RKO (cell line): ENCODE data around the gene HARS2.
"Not testable (repeated sequence)": the region's sequence is repeated elsewhere in the genome, so short reads cannot be mapped to it uniquely, and the experiment has no call there.

Experiments
- DNase-seq: peaks from one replicate; pipeline ENCODE4 v3.0.0-alpha.2; 2016; ENCODE audit warnings: low spot score

Gene HARS2

DNA sequence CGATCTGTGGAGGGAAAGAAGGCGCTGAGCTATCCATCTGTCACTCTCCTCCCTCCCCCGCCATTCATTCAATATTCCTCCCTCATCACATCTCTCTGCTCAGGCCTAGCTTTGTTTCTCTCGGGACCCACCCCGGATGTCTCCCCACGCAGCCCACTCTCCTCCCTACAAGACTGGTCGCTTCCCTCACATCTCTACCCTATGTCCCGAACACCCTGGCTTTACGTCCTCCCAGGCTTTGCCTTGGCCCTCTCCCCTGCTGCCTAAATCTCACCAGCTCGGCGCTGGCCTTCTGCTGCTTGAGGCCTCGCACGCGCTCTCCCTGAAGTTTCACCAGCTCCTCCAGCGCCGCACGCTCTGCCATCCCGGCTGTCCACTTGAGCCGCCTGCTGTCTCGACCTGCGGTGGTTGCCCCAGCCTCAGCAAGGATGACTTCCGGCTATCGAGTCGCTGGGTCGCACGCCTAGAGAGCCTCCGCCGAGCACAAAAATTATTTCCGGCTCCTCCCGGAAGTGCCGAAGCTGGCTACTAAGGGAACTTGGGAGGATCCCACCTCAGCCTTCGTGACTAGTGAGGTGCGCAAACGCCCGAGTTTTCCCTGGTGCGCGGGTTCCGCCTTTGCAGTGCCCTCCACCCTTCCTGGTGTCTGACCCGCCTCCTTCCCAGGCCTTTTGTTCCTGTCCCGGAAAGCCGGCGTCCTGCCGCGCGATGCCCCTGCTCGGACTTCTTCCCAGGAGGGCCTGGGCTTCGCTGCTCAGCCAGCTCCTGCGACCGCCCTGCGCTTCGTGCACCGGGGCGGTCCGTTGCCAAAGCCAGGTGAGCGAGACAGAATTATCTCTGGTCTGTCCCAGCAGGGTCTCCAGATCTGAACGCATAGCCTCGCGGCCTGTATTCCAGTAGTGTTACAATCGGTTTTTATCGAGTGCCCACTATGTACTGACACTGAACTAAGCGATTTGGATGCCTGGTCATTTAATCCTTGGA lies at the start of gene HARS2, which contains the start of gene HARS1:
TSS of gene HARS2 (plus strand) at position 515 of the 984 bp plus-strand sequence. CDS start at position 709, 194 bp downstream.
TSS of gene HARS1 (minus strand) at position 430 of the 984 bp plus-strand sequence. CDS start at position 364, 66 bp downstream.
- DNase-seq: peak; percentile 97

- no peak for DNase-seq
These were observed 49.5 kb upstream of the HARS2 start for GRCh38 chr5:140641716-140642115.

DNA sequence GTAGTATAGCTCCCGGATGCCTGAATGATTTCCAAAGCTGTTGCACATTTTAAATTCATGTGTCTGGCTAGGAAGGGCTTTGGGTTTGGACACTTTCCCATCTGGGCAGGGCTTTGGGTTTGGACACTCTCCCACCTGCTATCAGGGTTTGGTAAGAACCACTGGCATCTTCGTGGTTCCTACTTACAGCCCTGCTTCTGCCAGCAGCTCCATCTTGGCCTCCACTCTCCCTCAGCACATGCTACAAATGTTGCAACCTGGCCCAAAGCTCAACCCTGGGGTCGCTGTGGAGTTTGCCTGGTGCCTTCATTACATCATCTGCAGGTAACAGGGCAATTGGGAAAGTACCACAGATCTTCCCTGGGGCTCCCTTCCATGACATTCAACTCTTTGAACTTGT lies 48.5 kb upstream of the HARS2 start:
- no peak for DNase-seq

GRCh38 chr5:140647042-140647419 lies 44.2 kb upstream of the HARS2 start:
- DNase-seq: no peak

DNA sequence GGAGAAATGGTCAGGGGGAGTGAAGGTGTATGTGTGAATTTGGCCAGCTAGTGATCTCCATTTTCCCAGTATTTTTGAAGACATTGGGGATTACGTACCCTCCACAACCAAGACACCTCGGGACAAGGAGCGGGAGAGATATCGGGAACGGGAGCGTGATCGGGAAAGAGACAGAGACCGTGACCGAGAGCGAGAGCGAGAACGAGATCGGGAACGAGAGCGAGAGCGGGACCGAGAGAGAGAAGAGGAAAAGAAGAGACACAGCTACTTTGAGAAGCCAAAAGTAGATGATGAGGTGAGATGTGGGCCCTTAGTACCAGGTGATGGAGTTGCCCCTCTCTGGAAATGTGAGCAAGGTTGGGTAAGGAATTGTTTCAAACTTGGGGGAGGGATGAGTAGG lies 32.4 kb upstream of the HARS2 start:
- DNase-seq: no peak

- DNase-seq: not testable (repeated sequence)
These were observed 30.9 kb upstream of the HARS2 start for GRCh38 chr5:140660371-140660770.

- DNase-seq: no peak
These were observed 27.3 kb upstream of the HARS2 start for GRCh38 chr5:140664030-140664358.

GRCh38 chr5:140664359-140665119 lies 26.7 kb upstream of the HARS2 start, which contains the start of gene WDR55:
WDR55 (plus strand) TSS chr5:140664904; CDS start chr5:140664913, 9 bp downstream.
- peak; percentile 95 for DNase-seq

DNA sequence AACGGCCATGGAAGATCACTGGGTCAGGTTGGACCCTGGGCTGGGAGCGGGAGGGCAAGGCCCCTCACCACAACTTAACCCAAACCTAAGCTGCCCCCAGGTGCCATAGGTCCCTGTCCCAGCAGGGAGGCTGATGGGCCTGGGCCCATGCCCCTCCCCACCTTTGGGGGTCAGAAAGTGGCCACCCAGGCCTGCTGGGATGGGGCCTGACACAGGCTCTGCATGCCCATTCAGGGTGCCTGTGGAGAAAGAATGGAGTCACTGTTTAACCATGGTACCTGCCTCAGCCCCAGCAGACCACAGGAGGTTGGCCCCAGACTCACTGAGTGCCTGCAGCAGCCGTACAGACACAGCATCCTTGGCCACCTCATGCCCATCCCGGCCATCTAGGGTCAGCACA lies 20.2 kb upstream of the HARS2 start:
- not testable (repeated sequence) for DNase-seq

- DNase-seq: no peak
These were observed 19.7 kb upstream of the HARS2 start for GRCh38 chr5:140671472-140672125.

DNA sequence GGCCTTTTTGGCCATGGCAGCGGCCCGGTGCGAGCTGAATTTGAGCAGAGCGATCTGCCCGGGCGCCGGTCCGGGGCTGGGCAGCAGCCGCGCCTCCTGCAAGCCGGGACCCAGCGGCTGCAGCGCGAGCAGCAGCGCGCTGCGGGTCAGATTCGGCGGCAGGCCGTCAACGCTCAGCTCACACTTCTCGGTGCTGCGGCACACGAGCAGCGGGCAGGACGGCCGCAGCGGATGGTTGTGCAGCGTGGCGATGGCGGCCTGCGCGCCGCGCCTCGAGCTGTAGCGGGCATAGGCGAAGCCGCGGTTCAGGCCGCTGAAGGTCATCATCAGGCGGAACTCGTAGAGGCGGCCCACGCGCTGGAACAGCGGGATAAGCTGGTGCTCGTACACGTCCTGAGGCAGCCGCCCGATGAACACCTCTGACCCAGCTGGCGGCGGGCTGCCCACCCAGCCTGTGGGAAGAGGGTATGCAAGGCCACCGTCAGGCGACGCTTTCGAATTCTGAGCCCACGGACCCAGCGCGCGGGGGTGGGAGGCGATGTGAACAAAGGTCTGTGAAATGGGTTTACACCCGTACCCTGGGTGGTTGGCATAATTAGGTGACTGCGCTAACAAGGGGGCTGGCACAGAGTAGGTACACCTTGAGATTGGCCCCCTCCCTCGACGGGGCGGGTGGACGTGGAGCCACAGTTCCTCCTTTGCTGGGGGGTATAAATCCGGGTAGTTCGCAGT lies 18.6 kb upstream of the HARS2 start:
- no peak for DNase-seq

GRCh38 chr5:140673187-140673976 lies 17.9 kb upstream of the HARS2 start, which contains the start of gene DND1:
DND1 (minus strand) TSS chr5:140673576; CDS start chr5:140673542, 34 bp downstream.
- DNase-seq: no peak

- DNase-seq: no peak
These were observed 17.0 kb upstream of the HARS2 start for GRCh38 chr5:140674211-140674610.

GRCh38 chr5:140674629-140675028 lies 16.6 kb upstream of the HARS2 start:
- no peak for DNase-seq

DNA sequence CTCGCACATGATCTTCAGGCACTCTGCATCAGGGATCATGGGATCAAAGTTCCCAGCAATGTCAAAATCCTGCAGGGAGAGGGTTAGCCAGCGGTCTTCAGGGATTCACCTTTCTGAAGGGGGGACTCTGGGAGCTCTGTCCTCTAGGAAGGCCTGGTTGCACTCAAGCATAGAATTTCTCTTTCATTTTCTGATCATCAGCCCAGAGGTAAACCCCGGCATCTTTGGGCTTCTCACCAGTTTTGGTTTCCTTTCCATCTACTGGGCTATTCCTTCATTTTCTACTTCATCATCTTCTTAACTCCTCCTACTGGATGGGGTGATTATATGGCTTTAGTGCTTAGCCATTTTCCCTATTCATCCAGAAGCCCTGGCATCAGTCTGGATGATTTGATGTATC lies 13.3 kb upstream of the HARS2 start:
- no peak for DNase-seq

DNA sequence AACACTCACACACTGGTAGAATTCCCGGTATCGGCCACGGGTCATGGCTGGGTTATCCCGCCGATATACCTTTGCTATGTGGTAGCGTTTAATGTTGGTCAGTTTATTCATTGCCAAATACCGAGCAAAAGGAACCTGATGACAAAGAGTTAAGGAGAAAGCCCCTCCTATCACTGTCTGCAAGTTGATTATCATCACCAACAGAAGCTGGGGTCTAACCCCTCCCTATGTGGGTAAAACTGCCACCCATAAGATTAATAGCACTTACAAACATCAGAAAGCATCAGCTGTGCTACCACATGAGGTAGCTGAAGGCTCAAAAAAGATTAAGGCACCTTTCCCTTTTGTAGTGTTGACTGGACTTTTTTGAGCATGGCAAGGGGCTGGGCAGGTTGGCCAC lies 12.3 kb upstream of the HARS2 start:
- DNase-seq: no peak

DNA sequence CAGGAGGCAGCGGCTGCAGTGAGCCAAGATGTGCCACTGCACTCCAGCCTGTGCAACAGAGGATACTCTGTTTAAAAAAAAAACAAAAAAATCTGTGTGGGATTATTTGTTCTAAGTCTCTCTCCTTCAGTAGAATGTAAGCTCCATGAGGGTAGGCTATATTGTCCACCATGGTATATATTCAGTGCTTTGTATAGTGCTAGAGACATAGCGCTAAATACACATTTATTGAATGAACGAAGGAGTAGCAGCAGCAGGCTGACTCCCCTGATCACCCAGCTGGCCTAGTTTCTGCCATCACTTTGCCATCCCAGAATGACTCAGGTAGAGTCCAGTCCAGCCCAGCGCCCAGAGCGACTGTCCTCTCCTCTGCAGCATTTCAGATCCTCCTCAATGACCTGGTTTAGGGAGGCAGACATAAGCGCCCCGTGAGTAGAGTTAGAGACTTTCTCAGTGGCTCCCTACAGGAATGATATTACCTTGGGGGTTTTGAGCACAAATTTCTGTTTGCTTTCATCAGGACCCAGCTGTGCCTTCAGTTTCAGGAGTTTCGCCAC lies 801 bp upstream of the HARS2 start:
- DNase-seq: peak; percentile 60

- no peak for DNase-seq
These were observed 3.0 kb downstream of the HARS2 start for GRCh38 chr5:140694276-140694675.

GRCh38 chr5:140696891-140697492 lies 5.7 kb downstream of the HARS2 start:
- DNase-seq: no peak
